ENCODE measurements around the gene DOCK4.

The DOCK4 gene

GRCh38 chr7:112147793-112148361, 58.3 kb downstream of the DOCK4 start:
- no peak for TF ChIP-seq CTCF (IDR thresholded peaks at IDR 0.05; ENCODE audit: control insufficient read depth, insufficient read depth, low read depth, low read length, missing control alignments)
- no peak for DNase-seq (ENCODE audit: low read depth)
- no peak overlapping the region for H3K4me3 ChIP-seq (ENCODE audit: control insufficient read depth, low read depth, low read length)

GRCh38 chr7:112145206-112145605, 61.0 kb downstream of the DOCK4 start:
- TF ChIP-seq CTCF (IDR thresholded peaks at IDR 0.05; ENCODE audit: control insufficient read depth, insufficient read depth, low read depth, low read length, missing control alignments): no peak
- no peak for DNase-seq (ENCODE audit: low read depth)
- H3K4me3 ChIP-seq (ENCODE audit: control insufficient read depth, low read depth, low read length): no peak overlapping the region

GRCh38 chr7:112144284-112145059, 61.7 kb downstream of the DOCK4 start:
- no peak overlapping the region for H3K4me3 ChIP-seq (ENCODE audit: control insufficient read depth, low read depth, low read length)
- TF ChIP-seq CTCF (IDR thresholded peaks at IDR 0.05; ENCODE audit: control insufficient read depth, insufficient read depth, low read depth, low read length, missing control alignments): no peak
- DNase-seq (ENCODE audit: low read depth): no peak

- no peak overlapping the region for H3K4me3 ChIP-seq (ENCODE audit: control insufficient read depth, low read depth, low read length)
- DNase-seq (ENCODE audit: low read depth): peak; percentile 82
- TF ChIP-seq CTCF (IDR thresholded peaks at IDR 0.05; ENCODE audit: control insufficient read depth, insufficient read depth, low read depth, low read length, missing control alignments): no peak
Observed at GRCh38 chr7:112143582-112143981, 62.6 kb downstream of the DOCK4 start.

GRCh38 chr7:112143136-112143535, 63.1 kb downstream of the DOCK4 start:
- DNase-seq (ENCODE audit: low read depth): no peak
- no peak for TF ChIP-seq CTCF (IDR thresholded peaks at IDR 0.05; ENCODE audit: control insufficient read depth, insufficient read depth, low read depth, low read length, missing control alignments)
- no peak overlapping the region for H3K4me3 ChIP-seq (ENCODE audit: control insufficient read depth, low read depth, low read length)

- DNase-seq (ENCODE audit: low read depth): no peak
- TF ChIP-seq CTCF (IDR thresholded peaks at IDR 0.05; ENCODE audit: control insufficient read depth, insufficient read depth, low read depth, low read length, missing control alignments): no peak
- H3K4me3 ChIP-seq (ENCODE audit: control insufficient read depth, low read depth, low read length): no peak overlapping the region
Observed at GRCh38 chr7:112140600-112140999, 65.6 kb downstream of the DOCK4 start.
